ENCODE measurements around the gene SLC30A7. TPM values are rescaled to one million over a fixed set of nuclear protein-coding genes. Genes with fewer than 3 reads are reported as not detected.

The SLC30A7 gene
- total RNA-seq, 2 experiments from 2014 or later = 28.8 to 30.0 TPM

- H3K36me3 Mint-ChIP-seq (ENCODE audit: low read depth) = peaks cover 30% of the 10 kb centered on the region
- POLR2A ChIA-PET = no interaction called here
- no peaks in the 10 kb centered on the region for H3K27me3 Mint-ChIP-seq (ENCODE audit: low read depth)
- no peak overlapping the region for H3K4me3 Mint-ChIP-seq
- H3K27ac Mint-ChIP-seq = no peak overlapping the region
- peaks cover 26% of the 10 kb centered on the region for H3K4me1 Mint-ChIP-seq (ENCODE audit: low read depth)
- CTCF ChIA-PET = interaction anchor here (1.0 kb wide), 1 partner anchor 24 kb away, joined by 3 read pairs; no protein-coding TSS in a partner anchor
- H3K9me3 Mint-ChIP-seq (ENCODE audit: insufficient read depth) = peaks cover 28% of the 10 kb centered on the region
- ATAC-seq = no peak
- DNase-seq = no peak
Measured at GRCh38 chr1:100892554-100892953, 3.3 kb upstream of the SLC30A7 start.

- Mint-ChIP-seq H3K4me1 (ENCODE audit: low read depth) (peaks cover 33% of the 10 kb centered on the region), H3K36me3 (ENCODE audit: low read depth) (peaks cover 37% of the 10 kb centered on the region), H3K27ac (no peak overlapping the region), H3K9me3 (ENCODE audit: insufficient read depth) (peaks cover 22% of the 10 kb centered on the region), H3K4me3 (peak overlapping the region; percentile 58), H3K27me3 (ENCODE audit: low read depth) (no peaks in the 10 kb centered on the region)
- ATAC-seq (no peak), DNase-seq (no peak)
- POLR2A ChIA-PET = no interaction called here
- CTCF ChIA-PET = interaction anchor here (1.9 to 2.6 kb wide), 3 partner anchors 20 to 431 kb away, joined by 6 to 9 read pairs (median 7); no protein-coding TSS in a partner anchor
Measured at GRCh38 chr1:100893718-100894117, 2.2 kb upstream of the SLC30A7 start.

DNA sequence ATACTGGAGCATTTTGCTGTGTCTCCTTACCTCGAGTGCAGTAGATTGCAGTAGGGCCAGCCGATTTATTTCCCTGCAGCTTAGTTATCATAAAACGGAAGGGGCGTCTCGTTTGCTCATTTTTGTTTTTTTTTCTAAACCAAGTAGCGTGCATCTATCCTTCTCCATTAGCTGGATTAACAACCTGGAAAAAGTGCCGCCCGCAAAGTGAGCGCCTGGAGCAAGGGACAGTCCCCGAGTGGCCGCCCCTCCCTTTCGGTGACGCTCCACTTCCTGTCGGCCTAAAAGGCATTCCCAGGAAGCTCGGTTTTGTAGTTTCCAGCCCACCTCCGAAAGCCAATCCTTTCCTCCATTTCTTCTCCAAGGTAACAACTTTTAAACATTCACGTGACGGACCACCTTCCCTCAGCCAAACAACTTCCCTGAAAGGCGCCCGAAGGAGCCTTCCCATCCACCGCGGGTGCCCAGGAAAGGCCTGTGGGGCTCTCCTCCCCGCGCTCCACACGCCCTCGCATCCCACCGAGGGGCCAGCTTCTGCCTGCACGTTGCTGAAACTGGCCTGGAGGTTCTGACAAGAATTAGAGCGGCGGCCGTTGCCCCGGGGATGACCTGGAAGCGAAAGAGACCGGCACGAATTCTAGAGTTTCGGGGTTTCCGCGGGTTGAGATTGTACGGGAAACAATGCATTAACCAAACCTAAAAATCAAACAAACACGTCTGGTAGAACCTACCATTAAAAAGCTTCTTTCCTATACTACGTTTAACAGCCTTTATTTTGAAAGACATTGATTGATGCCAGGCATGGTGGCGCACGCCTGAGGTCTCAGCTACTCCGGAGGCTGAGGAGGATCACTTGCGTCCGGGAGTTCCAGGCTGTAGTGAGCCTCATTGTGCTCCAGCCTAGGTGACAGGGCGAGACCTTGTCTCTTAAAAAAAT lies 1.0 kb upstream of the SLC30A7 start, which contains the start of gene EXTL2:
Gene EXTL2, minus strand, starts transcription at position 240 of the 937 bp plus-strand sequence. CDS start 6,085 bp downstream, outside the sequence.
- H3K27ac Mint-ChIP-seq = peak within 1 kb of the TSS; percentile 97
- peaks cover 16% of the 10 kb centered on the region for H3K9me3 Mint-ChIP-seq (ENCODE audit: insufficient read depth)
- POLR2A ChIA-PET = interaction anchor here (0.6 to 1.7 kb wide), 5 partner anchors 17 to 451 kb away, joined by 3 to 5 read pairs (median 3); no protein-coding TSS in a partner anchor
- peaks cover 43% of the 10 kb centered on the region for H3K4me1 Mint-ChIP-seq (ENCODE audit: low read depth)
- peak within 1 kb of the TSS; percentile 99 for H3K4me3 Mint-ChIP-seq
- DNase-seq (peak; percentile 68), ATAC-seq (peak; percentile 34)
- peaks cover 42% of the 10 kb centered on the region for H3K36me3 Mint-ChIP-seq (ENCODE audit: low read depth)
- no peaks in the 10 kb centered on the region for H3K27me3 Mint-ChIP-seq (ENCODE audit: low read depth)
- CTCF ChIA-PET = interaction anchor here (0.8 to 2.6 kb wide), 7 partner anchors 21 to 436 kb away, joined by 4 to 9 read pairs (median 6); no protein-coding TSS in a partner anchor

- ChIA-PET POLR2A (interaction anchor here (0.6 to 1.7 kb wide), 5 partner anchors 12 to 463 kb away, joined by 3 to 8 read pairs (median 5); no protein-coding TSS in a partner anchor), CTCF (interaction anchor here (0.5 to 2.6 kb wide), 7 partner anchors 10 to 413 kb away, joined by 3 to 7 read pairs (median 3); no protein-coding TSS in a partner anchor)
- peaks cover 2% of the 10 kb centered on the region for H3K9me3 Mint-ChIP-seq (ENCODE audit: insufficient read depth)
- DNase-seq (peak; percentile 77), ATAC-seq (peak; percentile 75)
- no peaks in the 10 kb centered on the region for H3K27me3 Mint-ChIP-seq (ENCODE audit: low read depth)
- H3K27ac Mint-ChIP-seq = peak overlapping the region; percentile 97
- peaks cover 38% of the 10 kb centered on the region for H3K36me3 Mint-ChIP-seq (ENCODE audit: low read depth)
- peaks cover 49% of the 10 kb centered on the region for H3K4me1 Mint-ChIP-seq (ENCODE audit: low read depth)
- H3K4me3 Mint-ChIP-seq = peak overlapping the region; percentile 99
Measured at GRCh38 chr1:100896481-100896982, 642 bp downstream of the SLC30A7 start.

DNA sequence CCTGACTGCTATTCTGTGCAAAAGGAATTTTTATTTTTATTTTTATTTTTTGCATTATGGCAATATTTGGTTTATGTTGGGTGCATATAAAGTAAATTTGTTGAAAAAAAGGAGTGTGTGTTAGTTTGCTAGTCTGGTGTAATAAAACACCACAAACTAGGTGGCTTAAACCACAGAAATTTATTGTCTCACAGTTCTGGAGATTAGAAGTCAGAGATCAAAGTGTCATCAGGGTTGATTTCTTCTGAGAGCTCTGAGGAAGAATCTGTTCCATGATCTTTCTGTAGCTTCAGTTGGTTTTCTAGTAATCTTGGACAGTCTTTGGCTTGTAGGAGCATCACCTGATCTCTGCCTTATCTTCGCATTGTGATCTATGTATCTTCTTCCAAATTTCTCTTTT lies 6.5 kb downstream of the SLC30A7 start:
- CTCF ChIA-PET = interaction anchor here (1.7 to 2.5 kb wide), 2 partner anchors 22 to 386 kb away, joined by 3 to 9 read pairs; no protein-coding TSS in a partner anchor
- H3K36me3 Mint-ChIP-seq (ENCODE audit: low read depth) = peaks cover 71% of the 10 kb centered on the region
- POLR2A ChIA-PET = no interaction called here

GRCh38 chr1:100903777-100904176 lies 7.9 kb downstream of the SLC30A7 start:
- ChIA-PET POLR2A (no interaction called here), CTCF (no interaction called here)
- Mint-ChIP-seq H3K27me3 (ENCODE audit: low read depth) (no peaks in the 10 kb centered on the region), H3K27ac (no peak overlapping the region), H3K4me1 (ENCODE audit: low read depth) (peaks cover 32% of the 10 kb centered on the region), H3K36me3 (ENCODE audit: low read depth) (peaks cover 71% of the 10 kb centered on the region), H3K4me3 (no peak overlapping the region), H3K9me3 (ENCODE audit: insufficient read depth) (peaks cover 7% of the 10 kb centered on the region)
- no peak for ATAC-seq
- no peak for DNase-seq

More for the DNA sequence above, 6.5 kb downstream of the SLC30A7 start:
- Mint-ChIP-seq H3K4me1 (ENCODE audit: low read depth) (peaks cover 41% of the 10 kb centered on the region), H3K4me3 (no peak overlapping the region), H3K27me3 (ENCODE audit: low read depth) (no peaks in the 10 kb centered on the region), H3K9me3 (ENCODE audit: insufficient read depth) (peaks cover 7% of the 10 kb centered on the region), H3K27ac (no peak overlapping the region)
- DNase-seq (no peak), ATAC-seq (peak; percentile 5)

- no peak for DNase-seq
- ATAC-seq = no peak
- Mint-ChIP-seq H3K4me3 (no peak overlapping the region), H3K27me3 (ENCODE audit: low read depth) (no peaks in the 10 kb centered on the region), H3K27ac (no peak overlapping the region), H3K36me3 (ENCODE audit: low read depth) (peaks cover 70% of the 10 kb centered on the region), H3K4me1 (ENCODE audit: low read depth) (peaks cover 26% of the 10 kb centered on the region), H3K9me3 (ENCODE audit: insufficient read depth) (peaks cover 7% of the 10 kb centered on the region)
- ChIA-PET POLR2A (no interaction called here), CTCF (no interaction called here)
Measured at GRCh38 chr1:100904528-100904927, 8.6 kb downstream of the SLC30A7 start.

DNA sequence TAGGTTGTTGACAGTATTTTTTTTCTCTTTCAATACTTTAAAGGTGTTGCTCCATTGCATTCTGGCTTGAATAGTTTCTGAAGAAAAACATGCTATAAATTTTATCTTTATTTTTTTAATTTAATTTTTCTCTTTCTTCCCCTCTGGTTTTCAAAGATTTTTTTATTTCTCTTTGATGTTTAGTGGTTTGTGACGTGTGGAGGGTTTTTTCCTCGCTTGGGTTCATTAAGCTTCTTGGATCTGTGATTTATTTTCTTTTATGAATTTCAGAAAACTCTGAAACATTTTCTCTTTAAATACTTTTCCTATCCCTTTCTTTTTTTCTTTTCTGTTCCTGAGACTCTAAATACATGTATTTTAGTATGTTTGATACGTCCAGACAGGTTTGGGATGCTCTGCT lies 9.3 kb downstream of the SLC30A7 start:
- Mint-ChIP-seq H3K27me3 (ENCODE audit: low read depth) (no peaks in the 10 kb centered on the region), H3K4me3 (no peak overlapping the region), H3K36me3 (ENCODE audit: low read depth) (peaks cover 64% of the 10 kb centered on the region), H3K4me1 (ENCODE audit: low read depth) (peaks cover 21% of the 10 kb centered on the region), H3K27ac (no peak overlapping the region), H3K9me3 (ENCODE audit: insufficient read depth) (peaks cover 7% of the 10 kb centered on the region)
- ATAC-seq (no peak), DNase-seq (no peak)
- CTCF ChIA-PET = interaction anchor here (4.5 kb wide), 1 partner anchor 382 kb away, joined by 21 read pairs; no protein-coding TSS in a partner anchor
- POLR2A ChIA-PET = no interaction called here

- Mint-ChIP-seq H3K36me3 (ENCODE audit: low read depth) (peaks cover 68% of the 10 kb centered on the region), H3K9me3 (ENCODE audit: insufficient read depth) (peaks cover 7% of the 10 kb centered on the region), H3K4me1 (ENCODE audit: low read depth) (peaks cover 10% of the 10 kb centered on the region), H3K4me3 (no peak overlapping the region), H3K27ac (no peak overlapping the region), H3K27me3 (ENCODE audit: low read depth) (no peaks in the 10 kb centered on the region)
- no peak for ATAC-seq
- DNase-seq = no peak
- CTCF ChIA-PET = interaction anchor here (1.0 to 4.5 kb wide), 2 partner anchors 24 to 379 kb away, joined by 3 to 21 read pairs; no protein-coding TSS in a partner anchor
- POLR2A ChIA-PET = no interaction called here
Measured at GRCh38 chr1:100907887-100908286, 12.0 kb downstream of the SLC30A7 start.

GRCh38 chr1:100909018-100909417 lies 13.1 kb downstream of the SLC30A7 start:
- DNase-seq (no peak), ATAC-seq (no peak)
- Mint-ChIP-seq H3K4me1 (ENCODE audit: low read depth) (peaks cover 10% of the 10 kb centered on the region), H3K27ac (no peak overlapping the region), H3K4me3 (no peak overlapping the region), H3K36me3 (ENCODE audit: low read depth) (peaks cover 70% of the 10 kb centered on the region), H3K9me3 (ENCODE audit: insufficient read depth) (peaks cover 7% of the 10 kb centered on the region), H3K27me3 (ENCODE audit: low read depth) (no peaks in the 10 kb centered on the region)
- CTCF ChIA-PET = interaction anchor here (1.1 to 4.5 kb wide), 5 partner anchors 12 to 449 kb away, joined by 3 to 21 read pairs (median 5); no protein-coding TSS in a partner anchor
- POLR2A ChIA-PET = interaction anchor here (1.0 to 1.6 kb wide), 2 partner anchors 13 to 379 kb away, joined by 4 to 8 read pairs; partner anchors contain the start of gene SLC30A7

- H3K27ac Mint-ChIP-seq = no peak overlapping the region
- CTCF ChIA-PET = no interaction called here
- H3K4me3 Mint-ChIP-seq = no peak overlapping the region
- no peaks in the 10 kb centered on the region for H3K9me3 Mint-ChIP-seq (ENCODE audit: insufficient read depth)
- H3K36me3 Mint-ChIP-seq (ENCODE audit: low read depth) = peaks cover 63% of the 10 kb centered on the region
- no peak for ATAC-seq
- DNase-seq = no peak
- no peaks in the 10 kb centered on the region for H3K27me3 Mint-ChIP-seq (ENCODE audit: low read depth)
- no peaks in the 10 kb centered on the region for H3K4me1 Mint-ChIP-seq (ENCODE audit: low read depth)
- POLR2A ChIA-PET = interaction anchor here (0.8 kb wide), 1 partner anchor 16 kb away, joined by 4 read pairs; the partner anchor contains the start of gene SLC30A7
Measured at GRCh38 chr1:100912019-100912418, 16.1 kb downstream of the SLC30A7 start.
